HepG2 (cell line): ENCODE measurements around the gene FAM20C. TPM values are rescaled to one million over a fixed set of nuclear protein-coding genes. Genes with fewer than 3 reads are reported as not detected.

Experiments
- ATAC-seq: fragments of 200-7000 bp; cut with Tn5 transposase; 3 replicates; pipeline ENCODE4 v1.9.1; 2020; ENCODE audit warnings: mild to moderate bottlenecking, moderate library complexity
- BruUV-seq: library from RNA; stranded (reverse); fragments of 400-500 nt; replicated peaks from 2 replicates; lab custom pipeline; 2021; lab: Mats Ljungman, UMichigan
- CTCF ChIA-PET: fragments of 300-600 bp; formaldehyde crosslinking; extraction: SDS; loops from one replicate; lab custom pipeline; 2021; ENCODE audit warnings: low total read pairs, inconsistent platforms, low intra/inter-chr PET ratio; lab: Yijun Ruan, JAX
- POLR2A ChIA-PET: fragments of 350-600 bp; sonication (Branson Sonifier 250); formaldehyde crosslinking; loops from one replicate; lab custom pipeline; 2020; ENCODE audit warnings: antibody characterized with exemption, inconsistent platforms; lab: Yijun Ruan, JAX
- DNase-seq: peaks from one replicate; pipeline ENCODE4 v3.0.0-alpha.2; 2015; ENCODE audit warnings: low spot score
- FAIRE-seq: peaks from 3 replicates; lab custom pipeline; 2011; peaks lifted over from hg19 to GRCh38; lab: Jason Lieb, UNC
- H2AFZ ChIP-seq: one replicate; pipeline ENCODE4 v1.6.1; 2011; ENCODE audit warnings: low read length, inconsistent platforms
- H3K27ac ChIP-seq: fragments of 300-600 bp; 3 replicates; pipeline ENCODE4 v1.8.0; 2011; ENCODE audit warnings: mixed run types, mild to moderate bottlenecking, mixed read lengths, low read length, inconsistent platforms; ENCODE audit not compliant: insufficient read depth; ENCODE audit errors: extremely low read length
- H3K27me3 ChIP-seq, 2 experiments: fragments of 200-600 bp in 1 of 2; 2 replicates in 1 of 2; 3 replicates in 1 of 2; pipeline versions ENCODE4 v1.6.0 to v1.8.0; 2011; ENCODE audit warnings: low read length in 2 of 2, mild to moderate bottlenecking in 2 of 2, moderate library complexity in 2 of 2, inconsistent platforms in 1 of 2; ENCODE audit not compliant: insufficient read depth in 2 of 2, control insufficient read depth in 1 of 2
- H3K36me3 ChIP-seq, 2 experiments: fragments of 200-600 bp in 1 of 2; replicated peaks in 1 of 2; 2 replicates in 1 of 2; 3 replicates in 1 of 2; pipeline versions ENCODE4 v1.5.1 to v1.8.0; 2011; ENCODE audit warnings: low read length in 2 of 2, inconsistent platforms in 1 of 2; ENCODE audit not compliant: insufficient read depth in 2 of 2, control insufficient read depth in 1 of 2
- H3K4me1 ChIP-seq: 2 replicates; pipeline ENCODE4 v1.5.1; 2012; ENCODE audit warnings: low read length, inconsistent platforms; ENCODE audit not compliant: insufficient read depth
- H3K4me2 ChIP-seq: 2 replicates; pipeline ENCODE4 v1.6.0; 2011; ENCODE audit warnings: low read depth, low read length, inconsistent platforms
- H3K4me3 ChIP-seq, 3 experiments: fragments of 200-600 bp in 1 of 3; sonication (generic), shearing (Covaris generic) in 1 of 3; replicated peaks in 1 of 3; 2 replicates each; pipeline ENCODE4 v1.5.1; 2011 to 2016; ENCODE audit warnings: low read length in 3 of 3, inconsistent platforms in 2 of 3, low read depth in 2 of 3, mild to moderate bottlenecking in 2 of 3, control low read depth in 1 of 3, mixed read lengths in 1 of 3; ENCODE audit not compliant: insufficient read depth in 1 of 3
- H3K79me2 ChIP-seq: one replicate; pipeline ENCODE4 v1.6.1; 2011; ENCODE audit warnings: low read length, inconsistent platforms; ENCODE audit not compliant: insufficient read depth
- H3K9ac ChIP-seq: 2 replicates; pipeline ENCODE4 v1.6.0; 2011; ENCODE audit warnings: mild to moderate bottlenecking, low read depth, low read length, inconsistent platforms; ENCODE audit not compliant: insufficient read depth
- H3K9me3 ChIP-seq: 2 replicates; pipeline ENCODE4 v1.5.1; 2012; ENCODE audit warnings: mild to moderate bottlenecking, low read length
- H4K20me1 ChIP-seq: 2 replicates; pipeline ENCODE4 v1.6.0; 2011; ENCODE audit warnings: inconsistent platforms, mild to moderate bottlenecking, low read length, moderate library complexity; ENCODE audit not compliant: insufficient read depth
- AGO2 ChIP-seq: fragments of 200-400 bp; formaldehyde crosslinking; optimal IDR thresholded peaks from 2 replicates; pipeline ENCODE3; 2017; ENCODE audit warnings: mild to moderate bottlenecking, low read depth, low read length, moderate library complexity
- ARID3A ChIP-seq: IDR thresholded peaks from 2 replicates; pipeline ENCODE4 v1.6.1; 2012; ENCODE audit warnings: low read depth, low read length, improper control_type of control experiment
- CBX2 ChIP-seq, 2 experiments: fragments of 200-600 bp in 1 of 2; sonication (generic); formaldehyde crosslinking in 1 of 2; IDR thresholded peaks; 2 replicates each; pipeline versions ENCODE4 v1.7.0 to v1.8.1; 2018 to 2022; ENCODE audit warnings: low read depth in 2 of 2, low read length in 1 of 2, mild to moderate bottlenecking in 1 of 2, missing genetic modification reagents in 1 of 2
- MNT ChIP-seq: fragments of 450-650 bp; IDR thresholded peaks from 2 replicates; pipeline ENCODE4 v1.6.1; 2016
- NCOA1 ChIP-seq: sonication (generic); formaldehyde crosslinking; IDR thresholded peaks from 2 replicates; pipeline ENCODE4 v1.9.0; 2021; ENCODE audit warnings: missing genetic modification reagents
- NCOA5 ChIP-seq: sonication (generic); formaldehyde crosslinking; IDR thresholded peaks from 2 replicates; pipeline ENCODE4 v1.4.0; 2020; ENCODE audit warnings: missing genetic modification reagents
- NFYB ChIP-seq: sonication (generic); formaldehyde crosslinking; IDR thresholded peaks from 2 replicates; pipeline ENCODE4 v1.4.0; 2020; ENCODE audit warnings: missing genetic modification reagents
- NR2F2 ChIP-seq: IDR thresholded peaks from 2 replicates; pipeline ENCODE4 v1.6.1; 2012; ENCODE audit warnings: low read depth, inconsistent platforms, borderline replicate concordance
- SNAPC2 ChIP-seq: sonication (generic); formaldehyde crosslinking; IDR thresholded peaks from 2 replicates; pipeline ENCODE4 v1.8.1; 2022; ENCODE audit warnings: mild to moderate bottlenecking, missing genetic modification reagents
- SUZ12 ChIP-seq: fragments of 150-350 bp; IDR thresholded peaks from 2 replicates; pipeline ENCODE4 v1.6.1; 2014; ENCODE audit warnings: low read depth, low read length
- TGIF2 ChIP-seq: IDR thresholded peaks from 2 replicates; pipeline ENCODE4 v1.6.1; 2016; ENCODE audit warnings: control low read depth, missing compliant biosample characterization
- ZNF142 ChIP-seq: sonication (generic); formaldehyde crosslinking; IDR thresholded peaks from 2 replicates; pipeline ENCODE4 v1.4.0; 2020; ENCODE audit warnings: missing genetic modification reagents
- ZNF30 ChIP-seq: sonication (generic); formaldehyde crosslinking; IDR thresholded peaks from 2 replicates; pipeline ENCODE4 v1.5.0; 2020; ENCODE audit warnings: mild to moderate bottlenecking, missing genetic modification reagents
- ZNF766 ChIP-seq: sonication (generic); formaldehyde crosslinking; IDR thresholded peaks from 2 replicates; pipeline ENCODE4 v1.5.0; 2020; ENCODE audit warnings: missing genetic modification reagents, borderline replicate concordance
- ZNF773 ChIP-seq: sonication (generic); formaldehyde crosslinking; IDR thresholded peaks from 2 replicates; pipeline ENCODE4 v1.4.0; 2020; ENCODE audit warnings: missing genetic modification reagents, borderline replicate concordance
- WGBS: methylation state at CpG from one replicate; pipeline ENCODE4 v1.1.6; 2017; ENCODE audit warnings: low lambda C conversion rate; 5-methylcytosine and 5-hydroxymethylcytosine counted together
- in situ Hi-C: cut with HindIII; loops from 2 replicates; pipeline ENCODE4 v1.10.0; 2017; ENCODE audit warnings: low pct_unique_long_range_greater_than_20kb; ENCODE audit not compliant: extremely low pct_ligation_motif_present
- intact Hi-C: fragments of 100-400 bp; cut with micrococcal nuclease; formaldehyde crosslinking; loops from one replicate; pipeline ENCODE4 v1.10.0; 2022; ENCODE audit not compliant: unreplicated experiment
- polyA plus RNA-seq, 8 experiments: library from polyadenylated mRNA; depleted of rRNA in 3 of 8; stranded (reverse) in 7 of 8; unstranded in 1 of 8; fragments of >200 nt; fragmentation: Illumina TruSeq in 4 of 8; extraction: Trizol in 4 of 8; gene quantifications; 2 replicates each; pipeline versions ENCODE4 v1.2.1 to v1.2.3, GENCODE V29; 2011 to 2016; ENCODE audit warnings: low read depth in 4 of 8, missing spikeins in 1 of 8, mixed read lengths in 1 of 8; ENCODE audit not compliant: insufficient read depth in 1 of 8
- total RNA-seq, 5 experiments: library from RNA; depleted of rRNA; stranded (reverse); fragments of >200 nt; fragmentation: Illumina TruSeq; extraction: Trizol; gene quantifications; 2 replicates each; pipeline ENCODE4 v1.2.3, GENCODE V29; 2016; ENCODE audit warnings: low read depth in 1 of 5

The FAM20C gene
- total and polyA plus RNA-seq, 2 of the 13 experiments (the other 11 are each of a cell fraction or from before 2014, with no cell fraction given) = 11.9 to 19.9 TPM

GRCh38 chr7:181738-182137, 10.6 kb upstream of the FAM20C start:
- no peak for DNase-seq
- H3K4me3 ChIP-seq = no peak overlapping the region
- H3K36me3 ChIP-seq = no peaks in the 10 kb centered on the region
- no peak for FAIRE-seq
- no peaks in the 10 kb centered on the region for H3K9me3 ChIP-seq
- ChIA-PET POLR2A (no interaction called here), CTCF (no interaction called here)
- intact Hi-C loops (no loop called here), in situ Hi-C loops (no loop called here)
- H3K79me2 ChIP-seq = no peaks in the 10 kb centered on the region
- WGBS = 54% methylated on average over 15 of the region's 16 CpGs
- BruUV-seq = no TSS peak
- no peaks in the 10 kb centered on the region for H3K4me1 ChIP-seq
- no peak overlapping the region for H3K27ac ChIP-seq
- TF ChIP-seq ZNF142 = no peak
- TF ChIP-seq MNT = no peak
- TF ChIP-seq ZNF30 (CRISPR knock-in tag) = no peak
- no peak for TF ChIP-seq CBX2 (IDR thresholded peaks at IDR 0.05; ENCODE audit: low read depth, low read length)
- TF ChIP-seq CBX2 (CRISPR knock-in tag; IDR thresholded peaks at IDR 0.05; ENCODE audit: low read depth) = no peak
- TF ChIP-seq SNAPC2 = no peak
- no peak for TF ChIP-seq SUZ12
- no peak for TF ChIP-seq NR2F2
- no peak for TF ChIP-seq NCOA1 (CRISPR knock-in tag)
- TF ChIP-seq AGO2 = no peak
- TF ChIP-seq ARID3A = no peak
- no peak for TF ChIP-seq NFYB (CRISPR knock-in tag)
- no peak for TF ChIP-seq NCOA5 (CRISPR knock-in tag)
- TF ChIP-seq TGIF2 = no peak
- no peak for TF ChIP-seq ZNF766 (CRISPR knock-in tag)
- TF ChIP-seq ZNF773 = no peak
- H3K9ac ChIP-seq = no peak overlapping the region
- ATAC-seq = no peak
- H4K20me1 ChIP-seq = no peaks in the 10 kb centered on the region; the same call in 1 of the 2 replicates
- no peak overlapping the region for H2AFZ ChIP-seq
- peaks cover 24 to 90% of the 10 kb centered on the region in 2 experiments for H3K27me3 ChIP-seq
- H3K4me2 ChIP-seq = no peak overlapping the region
